ENCODE data around the gene KMT2C.
A peak's percentile ranks its signal among the peaks of the same experiment; 100 is the strongest.
"Not testable (repeated sequence)": the region's sequence is repeated elsewhere in the genome, so short reads cannot be mapped to it uniquely, and the experiment has no call there.

KMT2C gene

DNA sequence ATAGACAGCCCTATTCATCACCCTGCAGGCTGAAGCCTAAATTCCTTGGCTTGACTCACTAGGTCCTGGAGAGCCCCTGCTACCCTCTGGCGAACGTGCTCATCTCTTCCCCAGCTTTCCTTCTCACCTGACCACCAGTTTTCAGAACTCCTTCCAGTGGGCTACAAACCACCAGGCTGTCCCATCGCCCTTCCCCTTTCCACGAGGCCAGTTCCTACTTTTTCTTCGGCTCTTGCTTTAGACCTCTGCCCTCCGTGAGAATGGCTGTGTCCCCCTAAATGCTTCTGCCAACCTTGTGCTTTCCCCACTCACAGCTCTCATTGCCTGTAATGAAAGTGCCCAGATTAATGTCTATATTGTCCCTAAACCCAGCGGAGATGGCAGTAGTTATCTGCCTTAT is 5.4 kb upstream of the KMT2C start:
- not testable (repeated sequence) for DNase-seq

DNA sequence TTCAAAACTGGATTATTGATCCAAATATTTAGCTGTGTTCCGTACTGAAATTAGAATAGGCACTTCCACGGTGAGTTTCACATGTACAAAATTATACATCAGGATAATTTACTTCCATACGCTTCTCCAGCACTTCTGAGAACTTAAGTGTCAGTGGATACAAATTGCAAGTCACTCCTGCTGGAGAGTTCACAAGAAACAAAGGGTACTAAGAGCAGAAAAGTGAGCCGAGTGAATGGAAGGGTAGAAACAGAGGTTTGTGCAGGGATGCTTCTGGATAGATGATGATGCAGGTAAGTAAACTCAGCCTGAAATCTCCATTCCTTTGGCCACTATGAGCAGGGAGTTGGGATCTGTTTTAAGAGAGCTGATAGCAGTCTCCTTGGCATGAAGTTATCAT is 2.2 kb upstream of the KMT2C start:
- not testable (repeated sequence) for DNase-seq

DNA sequence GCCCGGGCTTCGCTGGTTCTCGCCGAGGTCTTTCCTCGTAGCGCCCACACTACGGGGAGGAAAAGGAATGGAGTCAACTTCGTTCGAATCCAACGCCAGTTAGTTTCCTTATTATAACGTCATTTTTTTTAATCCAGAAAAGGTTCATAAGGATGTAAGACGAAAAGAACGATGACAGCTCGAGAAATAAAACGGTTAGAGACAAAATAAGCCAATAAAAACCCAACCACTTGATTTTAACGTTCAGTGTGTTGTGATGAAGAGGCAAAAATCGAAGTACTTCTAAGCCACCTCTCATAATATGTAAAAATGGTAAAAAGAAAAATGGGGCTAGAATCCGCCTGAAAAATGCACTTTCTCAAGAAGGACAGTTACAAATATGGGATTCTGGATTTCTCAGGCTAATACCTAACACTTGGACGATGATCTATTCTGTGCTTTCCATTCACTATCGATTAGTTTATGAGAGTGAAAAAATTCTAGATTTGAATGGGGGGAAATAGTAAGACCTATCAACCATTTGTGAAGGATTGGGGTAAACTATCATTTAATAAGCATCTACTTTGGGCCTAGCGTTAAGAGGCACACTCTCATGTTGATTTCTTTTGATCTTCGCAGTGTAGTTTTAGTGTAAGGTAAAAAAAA is 1.2 kb upstream of the KMT2C start:
- DNase-seq = not testable (repeated sequence)

DNA sequence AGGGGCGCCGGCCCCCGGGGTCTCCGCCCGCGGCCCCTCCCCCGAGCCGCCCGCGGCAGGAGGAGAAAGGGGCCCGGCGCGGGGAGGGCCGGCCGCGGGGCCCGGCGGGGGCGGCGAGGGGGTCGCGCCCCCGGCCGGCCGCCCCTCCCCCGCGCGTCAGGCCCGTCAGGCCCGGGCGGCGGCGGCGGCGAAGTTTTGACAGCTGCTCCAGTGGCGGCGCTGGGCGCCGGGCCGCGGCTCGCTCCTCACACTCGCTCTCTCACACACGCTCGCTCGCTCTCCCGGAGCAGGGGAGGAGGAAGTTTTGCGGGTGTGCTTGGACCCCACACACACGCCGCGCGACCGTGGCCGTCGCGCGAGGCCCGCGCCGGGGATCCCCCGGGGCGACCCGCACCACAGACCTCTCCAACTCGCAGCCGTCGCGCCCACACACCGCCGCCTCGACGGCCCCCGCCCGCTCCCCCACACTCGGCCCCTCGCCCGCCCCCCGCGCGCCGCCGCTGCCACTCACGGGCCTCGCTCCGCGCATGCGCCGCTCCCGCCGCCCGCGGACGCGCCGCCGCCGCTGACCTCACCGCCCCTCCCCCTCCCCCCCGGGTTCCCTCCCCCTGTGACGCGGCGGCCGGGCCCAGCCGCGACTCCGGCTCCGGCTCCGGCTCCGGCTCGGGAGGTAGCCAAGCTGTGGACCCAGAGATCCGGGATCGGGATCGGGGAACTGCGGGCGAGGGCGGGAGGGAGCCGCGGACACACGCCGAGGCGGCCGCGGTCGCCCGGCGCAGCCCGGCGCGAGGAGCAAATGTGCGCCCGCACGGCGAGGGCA is 518 bp upstream of the KMT2C start:
- peak; percentile 90 for DNase-seq

DNA sequence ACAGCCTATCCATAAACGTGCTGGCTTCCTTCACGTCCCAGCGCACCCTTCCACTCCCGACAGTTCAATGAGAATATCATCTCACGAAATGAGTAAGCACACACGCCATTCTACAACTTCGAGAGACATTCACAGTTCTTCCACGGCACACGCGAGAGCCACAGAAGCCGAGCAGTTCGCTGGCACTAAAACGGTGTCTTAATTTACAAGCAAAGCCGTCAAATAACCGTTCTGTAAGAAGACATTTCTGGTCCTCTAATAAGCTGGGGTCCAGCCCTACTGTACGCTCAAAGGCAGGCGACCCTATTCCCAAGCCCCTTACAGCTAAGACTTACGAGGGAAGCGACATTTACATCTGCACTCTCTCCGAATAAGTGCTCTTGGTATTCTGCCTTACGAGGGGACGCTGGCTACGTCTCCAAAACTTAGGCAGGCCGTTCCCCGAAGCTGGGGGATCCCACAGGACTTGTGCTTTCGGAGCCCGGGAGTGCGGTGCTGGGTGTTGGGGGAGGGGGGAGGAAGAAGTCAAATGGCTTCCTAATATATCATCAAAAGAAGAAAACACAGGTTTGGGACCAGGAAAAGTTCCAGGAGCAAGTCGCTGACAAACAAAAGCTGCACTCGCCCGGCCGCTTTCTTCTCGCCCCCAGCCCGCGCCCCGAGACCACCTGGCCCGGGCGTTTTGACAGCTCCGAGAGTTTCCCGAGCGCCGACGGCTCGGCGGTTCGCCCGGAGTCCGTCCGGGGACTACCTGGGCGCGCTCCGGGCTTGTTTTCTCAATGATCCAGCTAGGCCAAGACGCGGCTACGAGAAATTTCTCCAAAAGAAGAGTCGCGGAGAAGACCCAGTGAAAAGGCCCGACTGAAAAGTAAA is 1.1 kb downstream of the KMT2C start:
- DNase-seq = peak; percentile 25

DNA sequence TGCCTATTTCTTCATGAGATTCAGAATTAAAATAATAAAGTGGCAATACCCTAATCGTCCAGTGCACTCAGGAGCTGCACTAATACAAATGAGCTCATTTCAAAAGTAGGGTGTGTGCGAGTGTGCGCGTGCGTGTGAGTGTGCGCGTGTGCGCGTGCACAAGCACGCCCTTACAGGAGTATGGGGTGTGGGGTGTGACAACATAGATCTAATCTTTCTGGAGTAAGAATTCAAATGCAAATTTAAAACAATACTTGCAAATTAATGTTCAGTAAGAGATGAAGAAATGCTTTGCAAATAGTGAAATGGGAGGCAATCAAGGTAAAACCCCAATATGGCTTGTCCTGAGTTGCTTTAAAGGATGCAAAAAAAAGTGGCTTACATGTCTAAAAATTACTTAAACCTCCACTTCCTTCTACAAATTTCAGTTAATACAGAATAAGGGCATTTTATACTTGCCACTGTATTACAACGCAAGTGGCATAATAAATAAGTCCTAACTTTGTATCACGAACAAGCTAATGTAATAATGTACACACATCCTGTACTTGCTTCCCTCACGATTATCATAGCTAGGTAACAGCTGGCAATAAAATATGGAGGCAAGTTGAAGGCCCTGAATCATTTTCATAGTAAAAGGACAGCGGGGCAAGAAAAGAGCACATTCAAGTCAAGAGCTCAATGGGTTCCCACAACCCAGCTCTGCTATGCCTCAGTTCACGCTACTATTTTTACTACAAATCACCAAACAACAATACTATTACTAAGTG is 1.9 kb downstream of the KMT2C start:
- peak; percentile 78 for DNase-seq

DNA sequence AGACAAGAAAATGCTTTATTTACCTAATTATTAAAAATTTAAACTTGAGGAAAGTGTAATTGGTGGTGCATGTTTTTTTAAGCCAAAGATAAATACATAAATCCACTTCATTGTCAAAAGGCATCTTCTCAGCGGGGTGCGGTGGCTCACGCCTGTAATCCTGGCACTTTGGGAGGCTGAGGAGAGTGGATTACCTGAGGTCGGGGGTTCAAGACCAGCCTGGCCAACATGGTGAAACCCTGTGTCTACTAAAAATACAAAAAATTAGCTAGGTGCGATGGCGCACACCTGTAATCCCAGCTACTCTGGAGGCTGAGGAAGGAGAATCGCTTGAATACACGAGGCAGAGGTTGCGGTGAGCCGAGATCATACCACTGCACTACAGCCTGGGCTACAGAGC is 3.1 kb downstream of the KMT2C start:
- DNase-seq = not testable (repeated sequence)

DNA sequence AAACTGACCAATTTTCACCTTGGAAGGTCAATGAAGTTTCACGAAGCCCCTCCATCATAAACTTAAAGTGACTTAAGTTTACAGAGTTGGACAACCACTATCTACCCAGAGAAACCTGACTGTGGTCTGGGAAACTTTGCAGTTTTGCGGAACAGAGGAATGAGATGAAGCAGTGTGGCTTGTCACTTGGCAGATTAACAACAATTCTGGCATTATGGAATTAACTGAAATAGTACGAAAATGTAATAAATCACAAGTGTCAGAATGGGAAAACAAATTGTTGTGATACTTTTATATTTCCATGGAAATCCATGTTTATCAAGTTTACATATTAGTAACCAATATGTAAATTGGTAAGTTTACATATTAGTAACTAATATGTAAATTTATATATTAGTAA is 4.9 kb downstream of the KMT2C start:
- DNase-seq = no peak

DNA sequence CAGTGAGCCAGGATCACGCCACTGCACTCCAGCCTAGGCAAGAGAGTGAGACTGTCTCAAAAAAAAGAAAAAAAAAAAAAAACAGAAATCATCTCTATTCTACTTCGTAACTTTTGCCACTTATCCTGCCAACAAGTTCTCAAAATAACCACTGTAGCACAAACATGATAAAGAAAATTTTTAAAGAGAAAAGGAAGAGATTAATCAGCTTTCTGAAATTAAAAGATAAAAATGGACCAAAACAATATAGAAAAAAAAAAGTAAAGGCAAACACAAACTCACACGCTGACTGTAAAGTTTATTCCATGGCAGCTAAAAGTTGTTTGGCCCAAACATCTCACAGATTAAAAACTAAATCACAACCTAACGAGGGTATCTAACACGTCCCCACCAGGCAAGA is 5.7 kb downstream of the KMT2C start:
- not testable (repeated sequence) for DNase-seq

DNA sequence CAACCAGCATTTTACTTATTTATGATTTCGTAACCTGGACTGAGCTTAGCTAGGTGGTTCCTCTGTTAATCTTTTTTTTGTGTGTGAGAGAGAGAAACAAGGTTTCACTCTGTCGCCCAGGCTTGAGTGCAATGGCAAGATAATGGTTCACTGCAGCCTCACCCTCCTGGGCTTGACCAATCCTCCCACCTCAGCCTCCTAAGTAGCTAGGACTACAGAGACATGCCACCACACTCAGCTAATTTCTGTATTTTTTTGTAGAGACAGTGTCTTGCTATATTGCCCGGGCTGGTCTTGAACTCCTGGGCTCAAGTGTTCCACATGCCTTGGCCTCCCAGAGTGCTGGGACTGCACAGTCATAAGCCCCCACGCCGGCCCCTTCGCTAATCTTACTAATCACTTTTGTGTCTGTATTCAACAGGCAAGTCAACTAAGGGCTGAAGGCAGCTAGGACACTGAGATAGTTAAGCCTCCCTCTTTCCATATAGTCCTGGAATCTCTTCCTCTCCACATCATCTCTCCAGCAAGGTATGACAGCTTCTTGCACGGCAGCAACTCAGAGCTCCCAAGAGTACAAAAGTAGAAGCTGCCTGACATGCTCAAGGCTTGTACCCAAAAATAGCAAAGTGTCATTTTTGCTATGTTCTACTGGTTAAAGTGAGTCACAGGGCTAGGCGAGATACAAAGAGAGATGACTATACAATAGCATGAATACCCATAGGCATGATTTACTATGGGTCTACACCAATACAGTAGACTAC is 11.3 kb downstream of the KMT2C start:
- no peak for DNase-seq

DNA sequence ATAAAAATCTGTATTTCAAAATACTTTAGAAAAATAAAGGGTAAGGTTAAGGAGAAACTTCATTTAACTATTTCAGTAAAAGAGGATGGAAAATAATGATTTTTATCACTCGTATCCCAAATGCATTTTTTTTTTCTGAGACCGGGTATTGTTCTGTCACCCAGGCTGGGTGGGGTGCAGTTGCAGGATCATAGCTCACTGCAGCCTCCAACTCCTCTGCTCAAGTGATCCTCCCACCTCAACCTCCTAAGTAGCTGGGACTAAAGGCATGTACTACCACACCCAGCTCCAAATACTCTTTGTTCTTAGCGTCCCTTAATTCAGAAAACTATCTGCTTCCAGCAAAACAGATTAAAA is 11.8 kb downstream of the KMT2C start:
- DNase-seq = no peak

DNA sequence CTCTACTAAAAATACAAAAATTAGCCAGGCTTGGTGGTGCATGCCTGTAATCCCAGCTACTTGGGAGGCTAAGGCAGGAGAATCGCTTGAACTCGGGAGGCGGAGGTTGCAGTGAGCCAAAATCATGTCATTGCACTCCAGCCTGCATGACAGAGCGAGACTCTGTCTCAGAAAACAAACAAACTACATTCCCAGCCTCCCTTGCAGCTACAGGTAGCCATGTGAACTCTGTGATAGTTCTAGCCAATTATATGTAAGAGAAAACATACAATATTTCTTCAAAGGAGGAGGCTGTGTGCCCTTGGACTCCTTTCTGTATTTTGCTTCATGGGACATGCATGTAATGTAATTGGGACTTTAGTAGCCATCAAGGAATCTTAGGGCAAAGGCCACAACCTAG is 12.6 kb downstream of the KMT2C start:
- DNase-seq = not testable (repeated sequence)

DNA sequence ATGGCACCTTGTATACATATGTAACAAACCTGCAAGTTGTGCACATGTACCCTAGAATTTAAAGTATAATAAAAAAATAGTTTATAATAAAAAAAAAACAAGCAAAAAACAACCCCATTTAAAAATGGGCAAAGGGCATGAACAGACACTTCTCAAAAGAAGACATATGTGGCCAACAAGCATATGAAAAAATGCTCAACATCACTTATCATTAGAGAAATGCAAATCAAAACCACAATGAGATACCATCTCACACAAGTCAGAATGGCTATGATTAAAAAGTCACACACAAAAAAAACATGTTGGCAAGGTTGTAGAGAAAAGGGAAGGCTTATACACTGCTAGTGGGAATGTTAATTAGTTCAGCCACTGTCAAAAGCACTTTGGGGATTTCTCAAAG is 14.9 kb downstream of the KMT2C start:
- DNase-seq = not testable (repeated sequence)

DNA sequence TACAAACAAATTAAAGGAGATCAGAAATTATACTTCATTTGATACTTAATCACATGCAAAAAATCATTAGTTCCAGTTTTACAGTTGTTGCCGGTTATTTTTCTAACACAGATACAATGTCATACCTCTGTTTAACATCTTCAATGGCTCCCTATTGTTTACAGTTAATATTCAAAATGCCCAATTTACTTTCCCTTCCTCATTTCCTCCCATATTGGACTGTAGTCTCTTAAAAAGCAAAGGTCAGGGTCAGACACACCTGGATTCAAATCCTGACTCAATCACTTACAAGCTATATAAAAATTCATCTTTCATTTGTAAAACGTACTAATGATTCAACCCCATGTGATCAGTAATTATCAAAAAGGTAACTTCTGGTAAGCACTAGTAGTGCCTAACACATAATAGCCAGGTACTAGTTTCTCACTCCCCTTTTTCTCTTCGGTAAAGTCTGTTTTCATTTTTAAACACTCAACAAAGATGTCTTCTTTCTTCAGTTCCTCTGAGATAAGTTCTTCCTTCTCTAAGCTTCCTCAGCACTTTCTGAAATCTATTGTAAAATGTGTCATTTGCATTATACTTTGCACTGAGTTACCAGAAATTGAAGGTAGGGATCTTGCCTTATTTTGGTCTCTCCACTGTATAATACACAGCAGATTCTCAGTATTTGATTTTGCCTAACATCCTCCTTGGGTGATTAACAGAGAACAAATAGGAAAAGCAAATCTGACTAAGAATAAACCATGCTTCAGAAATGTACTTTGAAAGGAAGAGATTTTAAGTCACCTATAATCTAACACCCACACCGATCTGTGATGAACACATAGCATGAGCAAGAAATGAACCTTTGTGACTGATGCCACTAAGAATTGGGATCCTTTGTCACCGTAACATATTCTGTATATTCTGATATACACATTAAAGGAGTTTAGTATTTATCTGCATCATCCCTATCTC is 16.1 kb downstream of the KMT2C start:
- no peak for DNase-seq

DNA sequence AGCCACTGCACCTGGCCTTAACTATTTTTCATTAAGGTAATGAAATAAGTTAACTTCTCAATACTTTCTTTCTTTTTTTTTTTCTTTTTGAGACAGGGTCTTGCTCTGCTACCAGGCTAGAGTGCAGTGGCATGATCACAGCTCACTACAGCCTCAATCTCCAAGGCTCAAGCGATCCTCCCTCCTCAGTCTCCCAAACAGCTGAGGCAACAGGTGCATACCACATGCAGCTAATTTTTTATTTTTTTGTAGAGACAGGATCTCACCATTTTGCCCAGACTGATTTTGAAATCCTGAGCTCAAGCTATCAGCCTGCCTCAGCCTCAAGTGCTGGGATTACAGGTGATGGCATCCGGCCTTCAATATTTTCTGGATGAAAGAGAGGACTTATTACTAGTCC is 21.0 kb downstream of the KMT2C start:
- DNase-seq = no peak

DNA sequence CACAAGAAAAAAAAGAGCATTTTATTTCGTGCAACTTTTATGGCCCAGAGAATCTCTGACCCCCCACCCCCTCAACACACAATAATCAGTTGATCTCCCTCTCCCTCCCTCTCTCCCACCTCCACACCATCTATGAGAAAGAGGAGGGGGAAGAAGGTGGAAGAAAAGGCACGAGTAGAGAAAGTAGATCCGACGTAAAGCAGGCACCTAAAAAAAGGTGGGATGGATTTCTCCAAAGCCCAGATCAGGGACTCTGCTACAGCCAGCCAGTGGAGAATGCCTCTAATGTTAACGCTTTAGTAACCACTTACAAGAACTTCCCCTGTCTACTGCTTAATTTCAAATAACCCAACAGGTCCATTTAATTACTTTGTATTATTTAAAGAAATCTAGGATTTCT is 24.4 kb downstream of the KMT2C start:
- DNase-seq = no peak

DNA sequence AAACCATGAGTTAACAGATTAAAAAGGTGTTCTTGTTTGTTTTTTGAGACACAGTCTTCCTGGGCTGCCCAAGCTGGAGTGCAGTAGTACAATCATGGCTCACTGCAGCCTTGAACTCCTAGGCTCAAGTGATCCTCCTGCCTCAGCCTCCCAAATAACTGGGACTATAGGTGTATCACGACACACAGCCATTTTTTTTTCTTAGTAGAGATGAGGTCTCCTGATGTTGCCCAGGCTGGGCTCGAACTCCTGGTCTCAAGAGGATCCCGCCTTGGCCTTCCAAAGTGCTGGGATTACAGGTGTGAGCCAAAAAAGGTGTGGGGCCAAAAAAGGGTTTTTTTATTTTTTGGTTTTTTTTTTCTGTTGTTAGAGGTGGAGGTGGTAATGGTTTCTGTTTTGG is 29.3 kb downstream of the KMT2C start:
- no peak for DNase-seq

DNA sequence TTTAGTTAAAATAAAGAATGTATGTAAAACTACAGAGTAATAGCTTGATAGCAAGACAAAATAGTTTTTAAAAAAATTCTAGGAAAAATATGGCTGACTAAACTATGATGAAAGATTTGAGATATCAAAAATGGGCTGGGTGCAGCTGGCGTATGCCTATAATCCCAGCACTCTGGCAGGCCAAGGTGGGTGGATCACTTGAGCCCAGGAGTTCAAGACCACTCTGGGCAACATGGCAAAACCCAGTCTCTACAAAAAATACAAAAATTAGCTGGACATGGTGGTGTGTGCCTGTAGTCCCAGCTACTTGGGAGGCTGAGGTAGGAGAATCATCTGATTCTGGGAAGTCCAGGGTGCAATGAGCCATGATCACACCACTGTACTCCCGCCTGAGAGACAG is 29.8 kb downstream of the KMT2C start:
- DNase-seq = not testable (repeated sequence)

DNA sequence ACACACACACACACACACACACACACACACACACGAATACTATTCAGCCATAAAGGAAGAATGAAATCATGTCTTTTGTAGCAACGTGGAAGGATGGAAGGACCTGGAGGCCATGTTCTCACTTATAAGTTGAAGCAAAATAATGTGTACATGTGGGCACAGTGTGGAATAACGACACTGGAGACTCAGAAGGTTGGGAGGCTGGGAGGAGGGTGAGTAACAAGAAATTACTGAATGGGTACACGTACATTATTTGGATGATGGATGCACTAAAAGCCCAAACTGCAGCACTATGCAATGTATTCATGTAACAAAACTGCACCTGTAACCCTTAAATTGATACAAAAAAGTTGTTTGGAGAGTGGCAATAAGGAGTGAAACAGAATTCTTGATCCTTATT is 32.1 kb downstream of the KMT2C start:
- DNase-seq = no peak

DNA sequence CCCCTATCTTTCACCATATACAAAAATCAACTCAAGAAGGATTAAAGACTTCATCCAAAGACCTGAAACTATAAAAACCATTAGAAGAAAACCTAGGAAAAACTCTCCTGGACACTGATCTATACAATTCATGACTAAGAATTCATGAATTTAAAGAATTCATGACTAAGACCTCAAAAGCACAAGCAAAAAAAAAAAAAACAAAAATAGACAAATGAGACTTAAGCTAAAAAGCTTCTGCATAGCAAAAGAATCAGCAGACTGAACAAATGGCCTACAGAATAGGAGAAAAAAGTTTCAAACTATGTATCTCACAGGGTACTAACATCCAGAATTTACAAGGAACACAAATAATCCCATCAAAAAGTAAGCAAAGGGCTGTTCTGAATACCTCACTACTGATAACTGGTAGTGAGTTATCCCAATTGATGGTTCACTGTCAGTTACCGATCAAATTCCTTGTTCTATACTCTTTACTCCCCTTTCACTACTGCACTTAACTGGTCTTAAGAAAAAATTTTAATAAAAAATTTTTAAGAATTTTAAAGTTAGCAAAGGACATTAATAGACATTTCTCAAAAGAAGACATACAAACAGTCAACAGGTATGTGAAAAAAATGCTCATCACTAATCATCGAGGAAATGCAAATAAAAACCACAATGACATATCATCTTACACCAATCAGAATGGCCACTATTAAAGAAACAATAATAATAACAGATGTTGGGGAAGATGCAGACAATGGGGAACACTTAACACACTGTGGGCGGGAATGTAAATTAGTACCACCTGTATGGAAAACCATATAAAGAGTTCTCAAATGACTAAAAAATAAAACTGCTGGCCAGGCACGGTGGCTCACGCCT is 33.2 kb downstream of the KMT2C start:
- DNase-seq = no peak

Data from CD4-positive, alpha-beta T cell treated with Interleukin-4 for 4 hours (primary cell).